Suprapubic skin (tissue), 4 donors: Measurements from ENCODE around the gene ZDHHC19. TPM values are rescaled to one million over a fixed set of nuclear protein-coding genes. Genes with fewer than 3 reads are reported as not detected.

Experiments used
- DNase-seq, 2 donors: peaks; one replicate each; pipeline ENCODE4 v3.0.0-alpha.2; 2019; ENCODE audit warnings: low spot score in 2 of 2
- H3K27ac ChIP-seq: fragments of 200-600 bp; sonication (generic); one replicate; pipeline ENCODE4 v1.5.1; 2019
- H3K27me3 ChIP-seq: fragments of 200-600 bp; sonication (generic); one replicate; pipeline ENCODE4 v1.5.1; 2019
- H3K36me3 ChIP-seq: fragments of 200-600 bp; sonication (generic); one replicate; pipeline ENCODE4 v1.5.1; 2019
- H3K4me1 ChIP-seq: fragments of 200-600 bp; sonication (generic); one replicate; pipeline ENCODE4 v1.5.1; 2019
- H3K4me3 ChIP-seq: fragments of 200-600 bp; sonication (generic); one replicate; pipeline ENCODE4 v1.5.1; 2019; ENCODE audit warnings: mild to moderate bottlenecking
- H3K9me3 ChIP-seq: fragments of 200-600 bp; sonication (generic); one replicate; pipeline ENCODE4 v1.5.1; 2019
- EP300 ChIP-seq: sonication (generic); formaldehyde crosslinking; IDR thresholded peaks from one replicate; pipeline ENCODE4 v1.6.1; 2017; ENCODE audit warnings: antibody characterized with exemption
- POLR2A ChIP-seq, 2 donors: fragments of 450-650 bp; IDR thresholded peaks; one replicate each; pipeline ENCODE4 v1.6.1; 2017; ENCODE audit warnings: antibody characterized with exemption in 2 of 2, mild to moderate bottlenecking in 2 of 2, moderate library complexity in 2 of 2
- POLR2AphosphoS5 ChIP-seq, 3 donors: sonication (generic); formaldehyde crosslinking; IDR thresholded peaks; one replicate each; pipeline ENCODE4 v1.6.1; 2017; ENCODE audit warnings: antibody characterized with exemption in 3 of 3
- WGBS: methylation state at CpG from one replicate; pipeline ENCODE4 v1.1.5; 2018; 5-methylcytosine and 5-hydroxymethylcytosine counted together
- total RNA-seq, 4 donors: library from RNA; depleted of rRNA; stranded (reverse); fragments of >200 nt; gene quantifications; one replicate each; pipeline ENCODE4 v1.1.0, GENCODE V29; 2016
- TF ChIP-seq, protein P1 (sequence below), 2 donors: fragments of 200-600 bp in 1 of 2; fragments of 450-650 bp in 1 of 2; sonication (generic) in 1 of 2; IDR thresholded peaks; one replicate each; pipeline ENCODE4 v1.5.1; 2016 to 2019; ENCODE audit warnings: antibody characterized with exemption in 2 of 2, mild to moderate bottlenecking in 1 of 2, moderate library complexity in 1 of 2

The ZDHHC19 gene, protein sequence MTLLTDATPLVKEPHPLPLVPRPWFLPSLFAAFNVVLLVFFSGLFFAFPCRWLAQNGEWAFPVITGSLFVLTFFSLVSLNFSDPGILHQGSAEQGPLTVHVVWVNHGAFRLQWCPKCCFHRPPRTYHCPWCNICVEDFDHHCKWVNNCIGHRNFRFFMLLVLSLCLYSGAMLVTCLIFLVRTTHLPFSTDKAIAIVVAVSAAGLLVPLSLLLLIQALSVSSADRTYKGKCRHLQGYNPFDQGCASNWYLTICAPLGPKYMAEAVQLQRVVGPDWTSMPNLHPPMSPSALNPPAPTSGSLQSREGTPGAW
- not detected for total RNA-seq

DNA sequence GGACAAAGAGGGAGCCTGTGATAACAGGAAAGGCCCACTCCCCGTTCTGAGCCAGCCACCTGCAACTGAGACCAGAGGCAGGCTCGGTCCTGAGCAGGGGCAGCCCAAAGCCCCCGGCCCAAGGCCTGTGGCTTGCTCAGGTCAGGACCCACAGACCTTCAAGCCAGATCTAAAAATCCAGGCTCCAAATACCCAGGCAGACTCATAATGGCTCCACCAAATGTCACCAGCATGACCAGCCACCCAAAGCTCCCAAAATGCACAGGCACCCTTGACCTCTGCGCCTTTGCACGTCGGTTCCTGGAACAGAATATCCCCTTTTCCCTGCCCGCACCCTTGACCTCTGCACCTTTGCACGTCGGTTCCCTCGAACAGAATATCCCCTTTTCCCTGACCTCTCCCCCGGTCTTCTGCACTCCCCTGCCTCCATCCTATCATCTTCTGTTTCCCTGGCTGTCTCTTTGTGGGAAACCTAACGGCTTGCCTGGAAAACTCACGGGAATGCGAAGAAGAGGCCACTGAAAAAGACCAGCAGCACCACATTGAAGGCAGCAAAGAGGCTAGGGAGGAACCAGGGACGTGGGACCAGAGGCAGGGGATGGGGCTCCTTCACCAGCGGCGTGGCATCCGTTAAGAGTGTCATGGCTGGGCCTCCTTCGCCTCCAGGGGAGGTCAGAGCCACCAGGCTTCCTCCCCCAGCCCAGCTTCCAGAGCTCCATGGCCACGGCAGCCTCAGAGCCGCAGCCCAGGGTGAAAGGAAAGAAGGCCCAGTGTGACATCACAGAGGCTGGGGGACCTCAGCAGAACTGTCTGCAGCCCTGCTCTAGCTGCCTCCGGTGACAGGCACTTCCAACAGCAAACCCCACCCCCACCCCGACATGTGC lies at the start of gene ZDHHC19:
ZDHHC19 (minus strand) TSS at position 728 of the 884 bp plus-strand sequence; CDS start at position 643, 85 bp downstream.
- WGBS: 80% methylated on average over 21 of the region's 23 CpGs
- TF ChIP-seq, protein P1, sequence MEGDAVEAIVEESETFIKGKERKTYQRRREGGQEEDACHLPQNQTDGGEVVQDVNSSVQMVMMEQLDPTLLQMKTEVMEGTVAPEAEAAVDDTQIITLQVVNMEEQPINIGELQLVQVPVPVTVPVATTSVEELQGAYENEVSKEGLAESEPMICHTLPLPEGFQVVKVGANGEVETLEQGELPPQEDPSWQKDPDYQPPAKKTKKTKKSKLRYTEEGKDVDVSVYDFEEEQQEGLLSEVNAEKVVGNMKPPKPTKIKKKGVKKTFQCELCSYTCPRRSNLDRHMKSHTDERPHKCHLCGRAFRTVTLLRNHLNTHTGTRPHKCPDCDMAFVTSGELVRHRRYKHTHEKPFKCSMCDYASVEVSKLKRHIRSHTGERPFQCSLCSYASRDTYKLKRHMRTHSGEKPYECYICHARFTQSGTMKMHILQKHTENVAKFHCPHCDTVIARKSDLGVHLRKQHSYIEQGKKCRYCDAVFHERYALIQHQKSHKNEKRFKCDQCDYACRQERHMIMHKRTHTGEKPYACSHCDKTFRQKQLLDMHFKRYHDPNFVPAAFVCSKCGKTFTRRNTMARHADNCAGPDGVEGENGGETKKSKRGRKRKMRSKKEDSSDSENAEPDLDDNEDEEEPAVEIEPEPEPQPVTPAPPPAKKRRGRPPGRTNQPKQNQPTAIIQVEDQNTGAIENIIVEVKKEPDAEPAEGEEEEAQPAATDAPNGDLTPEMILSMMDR (IDR thresholded peaks at IDR 0.05): no peak
- TF ChIP-seq POLR2A (IDR thresholded peaks at IDR 0.05) (no peak), EP300 (no peak), POLR2AphosphoS5 (IDR thresholded peaks at IDR 0.05) (no peak)
- peak in 1 of 2 donors; percentile 32 for DNase-seq
- Histone ChIP-seq H3K27ac (no peak within 1 kb of the TSS), H3K36me3 (no peaks in the 10 kb centered on the region), H3K27me3 (no peaks in the 10 kb centered on the region), H3K9me3 (no peaks in the 10 kb centered on the region), H3K4me3 (no peak within 1 kb of the TSS), H3K4me1 (peaks cover 9% of the 10 kb centered on the region)

DNA sequence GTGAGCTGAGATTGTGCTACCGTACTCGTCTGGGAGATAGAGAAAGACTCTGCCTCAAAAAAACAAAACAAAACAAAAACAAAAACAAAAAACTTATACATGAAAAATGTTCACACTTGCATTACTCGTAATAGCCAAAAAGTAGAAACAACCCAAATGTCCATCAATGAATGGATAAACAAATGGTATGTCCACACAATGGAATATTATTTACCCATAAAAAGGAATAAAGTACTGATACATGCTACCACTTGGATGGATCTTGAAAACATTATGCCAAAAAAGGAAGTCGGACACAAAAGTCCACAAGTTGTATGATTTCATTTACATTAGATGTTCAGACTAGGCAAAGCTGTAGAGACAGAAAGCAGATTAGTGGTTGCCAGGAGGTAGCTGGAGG lies 49.6 kb upstream of the ZDHHC19 start:
- Histone ChIP-seq H3K27me3 (no peaks in the 10 kb centered on the region), H3K4me3 (no peak overlapping the region), H3K36me3 (peaks cover 55% of the 10 kb centered on the region), H3K27ac (no peak overlapping the region), H3K4me1 (no peaks in the 10 kb centered on the region), H3K9me3 (no peaks in the 10 kb centered on the region)
- DNase-seq: no peak
- WGBS: 94% methylated on average over 4 of the region's 4 CpGs
- no peak for TF ChIP-seq POLR2A (IDR thresholded peaks at IDR 0.05)
- TF ChIP-seq POLR2AphosphoS5 (IDR thresholded peaks at IDR 0.05): no peak
- TF ChIP-seq, protein P1 (IDR thresholded peaks at IDR 0.05): no peak
- no peak for TF ChIP-seq EP300

DNA sequence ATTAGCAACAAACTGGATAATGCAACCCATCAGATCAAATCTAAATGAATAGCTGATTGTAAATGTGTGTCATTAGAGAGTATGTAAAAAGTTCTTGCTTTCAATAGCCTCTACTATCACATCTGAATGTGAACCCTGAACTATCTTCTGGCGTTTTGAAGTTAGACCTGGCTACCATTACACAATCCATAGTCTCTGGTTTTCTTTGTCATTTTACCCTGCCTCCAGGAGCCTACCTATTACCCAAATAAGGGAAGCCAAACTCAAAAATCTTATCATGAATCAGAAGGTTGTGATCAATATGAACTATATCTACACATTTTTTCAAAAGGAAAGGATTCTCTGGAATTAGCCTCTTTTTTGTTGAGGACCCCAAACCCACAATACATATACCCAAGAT lies 44.6 kb upstream of the ZDHHC19 start:
- Histone ChIP-seq H3K4me1 (no peaks in the 10 kb centered on the region), H3K4me3 (no peak overlapping the region), H3K9me3 (no peaks in the 10 kb centered on the region), H3K27ac (no peak overlapping the region), H3K27me3 (no peaks in the 10 kb centered on the region), H3K36me3 (peaks cover 50% of the 10 kb centered on the region)
- TF ChIP-seq POLR2AphosphoS5 (IDR thresholded peaks at IDR 0.05): no peak
- TF ChIP-seq EP300: no peak
- TF ChIP-seq, protein P1 (IDR thresholded peaks at IDR 0.05): no peak
- no peak for TF ChIP-seq POLR2A (IDR thresholded peaks at IDR 0.05)
- 83% methylated on average over 1 of the region's 1 CpG for WGBS
- DNase-seq: no peak

DNA sequence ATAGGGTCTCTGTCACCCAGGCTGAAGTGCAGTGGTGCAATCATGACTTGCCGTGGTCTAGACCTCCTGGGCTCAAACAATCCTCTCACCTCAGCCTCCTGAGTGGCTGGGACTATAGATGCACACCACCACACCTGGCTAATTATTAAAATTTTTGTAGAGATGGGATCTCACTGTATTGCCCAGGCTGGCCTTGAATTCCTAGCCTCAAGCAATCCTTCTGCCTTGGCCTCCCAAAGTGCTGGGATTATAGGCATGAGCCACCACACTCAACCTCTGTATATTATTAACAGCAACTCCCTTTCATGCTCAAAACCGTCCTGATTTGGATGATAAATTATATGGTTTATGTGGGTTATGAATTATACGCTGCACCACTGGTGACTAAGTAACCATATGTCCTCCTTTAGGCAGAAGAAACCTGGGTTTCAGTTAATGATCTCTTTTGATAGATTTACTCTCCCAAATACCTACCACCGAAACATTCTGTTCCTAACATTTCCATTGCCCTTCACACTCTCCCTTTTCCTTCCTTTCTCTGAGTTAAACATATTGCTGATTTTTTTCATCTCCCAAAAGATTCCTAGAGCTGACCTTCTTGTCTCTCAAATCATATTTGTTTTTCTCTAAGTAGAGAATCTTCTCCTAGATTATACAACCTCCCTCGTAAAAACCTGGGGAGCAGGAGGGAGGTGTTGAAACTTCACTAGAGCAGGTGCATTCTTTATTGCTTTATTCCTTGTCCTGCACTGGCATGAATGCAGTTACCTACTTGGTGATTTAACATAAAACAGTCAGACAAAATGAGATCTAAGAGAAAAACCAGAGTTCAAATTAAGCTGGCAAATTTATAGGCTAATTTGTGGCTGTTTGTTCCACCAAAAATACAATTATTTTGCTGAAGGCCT lies 43.4 kb upstream of the ZDHHC19 start:
- H3K4me3 ChIP-seq: no peak overlapping the region
- DNase-seq: no peak
- no peaks in the 10 kb centered on the region for H3K27me3 ChIP-seq
- H3K9me3 ChIP-seq: no peaks in the 10 kb centered on the region
- H3K36me3 ChIP-seq: peaks cover 44% of the 10 kb centered on the region
- TF ChIP-seq POLR2A (IDR thresholded peaks at IDR 0.05) (no peak), POLR2AphosphoS5 (IDR thresholded peaks at IDR 0.05) (no peak), EP300 (no peak)
- TF ChIP-seq, protein P1 (IDR thresholded peaks at IDR 0.05): no peak
- H3K27ac ChIP-seq: no peak overlapping the region
- WGBS: 60% methylated on average over 5 of the region's 5 CpGs
- H3K4me1 ChIP-seq: no peaks in the 10 kb centered on the region
